Suprapubic skin (tissue), 4 donors: Measurements from ENCODE around the gene PIAS1. TPM values are rescaled to one million over a fixed set of nuclear protein-coding genes. Genes with fewer than 3 reads are reported as not detected.
A peak's percentile ranks its signal among the peaks of the same experiment; 100 is the strongest.
"Not testable (repeated sequence)": the region's sequence is repeated elsewhere in the genome, so short reads cannot be mapped to it uniquely, and the experiment has no call there.

Experiments used
- DNase-seq, 2 donors: peaks; one replicate each; pipeline ENCODE4 v3.0.0-alpha.2; 2019; ENCODE audit warnings: low spot score in 2 of 2
- H3K27ac ChIP-seq: fragments of 200-600 bp; sonication (generic); one replicate; pipeline ENCODE4 v1.5.1; 2019
- H3K27me3 ChIP-seq: fragments of 200-600 bp; sonication (generic); one replicate; pipeline ENCODE4 v1.5.1; 2019
- H3K36me3 ChIP-seq: fragments of 200-600 bp; sonication (generic); one replicate; pipeline ENCODE4 v1.5.1; 2019
- H3K4me1 ChIP-seq: fragments of 200-600 bp; sonication (generic); one replicate; pipeline ENCODE4 v1.5.1; 2019
- H3K4me3 ChIP-seq: fragments of 200-600 bp; sonication (generic); one replicate; pipeline ENCODE4 v1.5.1; 2019; ENCODE audit warnings: mild to moderate bottlenecking
- H3K9me3 ChIP-seq: fragments of 200-600 bp; sonication (generic); one replicate; pipeline ENCODE4 v1.5.1; 2019
- EP300 ChIP-seq: sonication (generic); formaldehyde crosslinking; IDR thresholded peaks from one replicate; pipeline ENCODE4 v1.6.1; 2017; ENCODE audit warnings: antibody characterized with exemption
- POLR2A ChIP-seq, 2 donors: fragments of 450-650 bp; IDR thresholded peaks; one replicate each; pipeline ENCODE4 v1.6.1; 2017; ENCODE audit warnings: antibody characterized with exemption in 2 of 2, mild to moderate bottlenecking in 2 of 2, moderate library complexity in 2 of 2
- POLR2AphosphoS5 ChIP-seq, 3 donors: sonication (generic); formaldehyde crosslinking; IDR thresholded peaks; one replicate each; pipeline ENCODE4 v1.6.1; 2017; ENCODE audit warnings: antibody characterized with exemption in 3 of 3
- WGBS: methylation state at CpG from one replicate; pipeline ENCODE4 v1.1.5; 2018; 5-methylcytosine and 5-hydroxymethylcytosine counted together
- total RNA-seq, 4 donors: library from RNA; depleted of rRNA; stranded (reverse); fragments of >200 nt; gene quantifications; one replicate each; pipeline ENCODE4 v1.1.0, GENCODE V29; 2016
- TF ChIP-seq, protein P1 (sequence below), 2 donors: fragments of 200-600 bp in 1 of 2; fragments of 450-650 bp in 1 of 2; sonication (generic) in 1 of 2; IDR thresholded peaks; one replicate each; pipeline ENCODE4 v1.5.1; 2016 to 2019; ENCODE audit warnings: antibody characterized with exemption in 2 of 2, mild to moderate bottlenecking in 1 of 2, moderate library complexity in 1 of 2

PIAS1 gene
- total RNA-seq, 4 donors from 2014 or later: 43.7 to 71.5 (median 52.5) TPM

DNA sequence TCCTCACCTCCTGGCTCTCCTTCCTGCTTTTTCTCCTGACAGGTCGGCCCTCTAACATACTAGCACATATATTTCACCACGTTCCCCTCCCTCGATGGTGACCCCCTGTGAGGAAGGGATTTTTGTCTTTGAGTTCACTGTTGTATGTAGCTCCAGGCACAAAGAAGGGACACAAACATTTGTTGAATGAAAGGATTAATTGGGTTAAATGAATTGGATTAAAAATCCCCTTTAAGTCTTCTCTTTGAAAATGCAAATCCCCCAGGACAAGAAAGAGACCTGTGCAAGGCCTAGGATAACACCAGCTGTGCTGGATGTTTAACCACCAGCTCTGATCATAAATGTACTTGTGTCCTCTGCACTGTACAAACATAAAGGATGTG, 147.8 kb downstream of the PIAS1 start:
- no peak overlapping the region for H3K4me3 ChIP-seq
- WGBS: 60% methylated on average over 3 of the region's 3 CpGs
- no peak for TF ChIP-seq EP300
- DNase-seq: no peak
- H3K27ac ChIP-seq: no peak overlapping the region
- no peaks in the 10 kb centered on the region for H3K27me3 ChIP-seq
- H3K36me3 ChIP-seq: peaks cover 4% of the 10 kb centered on the region
- H3K4me1 ChIP-seq: peaks cover 35% of the 10 kb centered on the region
- no peaks in the 10 kb centered on the region for H3K9me3 ChIP-seq

DNA sequence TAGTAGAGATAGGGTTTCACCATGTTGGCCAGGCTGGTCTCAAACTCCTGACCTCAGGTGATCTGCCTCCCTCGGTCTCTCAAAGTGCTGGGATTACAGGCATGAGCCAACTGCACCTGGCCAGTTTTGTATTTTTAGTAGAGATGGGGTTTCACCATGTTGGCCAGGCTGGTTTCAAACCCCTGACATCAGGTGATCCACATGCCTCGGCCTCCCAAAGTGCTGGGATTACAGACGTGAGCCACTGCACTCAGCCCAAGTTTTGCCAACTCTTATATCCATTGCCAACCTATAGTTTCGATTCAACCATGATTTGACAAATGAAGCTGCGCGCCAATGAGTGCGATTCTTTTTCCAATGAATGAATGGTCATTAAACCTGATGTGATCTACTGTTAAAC, 148.9 kb downstream of the PIAS1 start:
- peak in 1 of 2 donors; percentile 16 for DNase-seq
- H3K27ac ChIP-seq, H3K36me3 ChIP-seq, H3K9me3 ChIP-seq, H3K4me3 ChIP-seq, H3K27me3 ChIP-seq: not testable (repeated sequence)
- 93% methylated on average over 6 of the region's 7 CpGs for WGBS
- peaks cover 35% of the 10 kb centered on the region for H3K4me1 ChIP-seq

DNA sequence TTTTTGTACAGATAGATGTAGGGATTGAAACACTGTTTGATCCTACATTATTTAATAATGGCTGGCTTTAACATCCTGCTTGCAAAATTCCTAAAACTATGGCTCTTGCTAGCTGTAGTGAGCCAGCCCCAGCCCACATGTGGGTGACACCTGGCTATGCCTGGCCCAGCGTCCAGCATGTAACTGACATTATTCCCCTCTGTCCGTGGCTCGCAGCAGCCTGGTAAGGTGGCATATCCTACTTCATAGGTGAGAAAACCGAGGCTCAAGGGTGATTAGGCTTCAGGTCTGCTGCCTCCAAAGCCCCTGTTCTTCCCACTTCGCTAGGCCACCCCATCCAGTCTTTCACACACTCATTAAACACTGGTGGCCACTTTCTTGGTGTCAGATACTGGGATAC, 149.4 kb downstream of the PIAS1 start:
- DNase-seq: peak in 1 of 2 donors; percentile 55
- H3K36me3 ChIP-seq: no peaks in the 10 kb centered on the region
- no peak overlapping the region for H3K27ac ChIP-seq
- H3K9me3 ChIP-seq: no peaks in the 10 kb centered on the region
- no peaks in the 10 kb centered on the region for H3K27me3 ChIP-seq
- WGBS: 94% methylated on average over 5 of the region's 5 CpGs
- TF ChIP-seq POLR2A (IDR thresholded peaks at IDR 0.05) (no peak), POLR2AphosphoS5 (IDR thresholded peaks at IDR 0.05) (no peak), EP300 (no peak)
- TF ChIP-seq, protein P1, sequence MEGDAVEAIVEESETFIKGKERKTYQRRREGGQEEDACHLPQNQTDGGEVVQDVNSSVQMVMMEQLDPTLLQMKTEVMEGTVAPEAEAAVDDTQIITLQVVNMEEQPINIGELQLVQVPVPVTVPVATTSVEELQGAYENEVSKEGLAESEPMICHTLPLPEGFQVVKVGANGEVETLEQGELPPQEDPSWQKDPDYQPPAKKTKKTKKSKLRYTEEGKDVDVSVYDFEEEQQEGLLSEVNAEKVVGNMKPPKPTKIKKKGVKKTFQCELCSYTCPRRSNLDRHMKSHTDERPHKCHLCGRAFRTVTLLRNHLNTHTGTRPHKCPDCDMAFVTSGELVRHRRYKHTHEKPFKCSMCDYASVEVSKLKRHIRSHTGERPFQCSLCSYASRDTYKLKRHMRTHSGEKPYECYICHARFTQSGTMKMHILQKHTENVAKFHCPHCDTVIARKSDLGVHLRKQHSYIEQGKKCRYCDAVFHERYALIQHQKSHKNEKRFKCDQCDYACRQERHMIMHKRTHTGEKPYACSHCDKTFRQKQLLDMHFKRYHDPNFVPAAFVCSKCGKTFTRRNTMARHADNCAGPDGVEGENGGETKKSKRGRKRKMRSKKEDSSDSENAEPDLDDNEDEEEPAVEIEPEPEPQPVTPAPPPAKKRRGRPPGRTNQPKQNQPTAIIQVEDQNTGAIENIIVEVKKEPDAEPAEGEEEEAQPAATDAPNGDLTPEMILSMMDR (IDR thresholded peaks at IDR 0.05): no peak
- peaks cover 36% of the 10 kb centered on the region for H3K4me1 ChIP-seq
- H3K4me3 ChIP-seq: no peak overlapping the region

DNA sequence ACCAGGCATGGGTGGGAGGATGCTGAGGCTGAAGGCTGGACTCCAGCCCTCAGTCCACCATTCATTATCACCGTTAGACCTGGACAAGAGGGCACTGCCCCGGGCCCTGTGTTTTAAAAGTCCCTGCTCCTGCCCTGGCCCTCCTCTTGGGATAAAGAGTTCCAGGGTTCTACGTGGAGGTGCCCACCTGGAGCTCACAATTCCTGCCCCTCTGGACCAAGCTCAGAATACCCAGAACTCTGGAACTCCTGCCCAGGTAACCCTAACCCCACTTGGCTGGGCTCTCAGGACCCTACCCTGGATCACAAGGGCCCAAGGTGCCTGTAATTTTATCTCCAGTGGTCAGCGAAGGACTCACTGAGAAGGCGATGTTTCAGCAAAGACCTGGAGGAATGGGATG, 149.8 kb downstream of the PIAS1 start:
- H3K4me3 ChIP-seq: no peak overlapping the region
- DNase-seq: peak in 1 of 2 donors; percentile 34
- TF ChIP-seq EP300 (no peak), POLR2AphosphoS5 (IDR thresholded peaks at IDR 0.05) (no peak), POLR2A (IDR thresholded peaks at IDR 0.05) (no peak)
- TF ChIP-seq, protein P1 (IDR thresholded peaks at IDR 0.05): no peak

DNA sequence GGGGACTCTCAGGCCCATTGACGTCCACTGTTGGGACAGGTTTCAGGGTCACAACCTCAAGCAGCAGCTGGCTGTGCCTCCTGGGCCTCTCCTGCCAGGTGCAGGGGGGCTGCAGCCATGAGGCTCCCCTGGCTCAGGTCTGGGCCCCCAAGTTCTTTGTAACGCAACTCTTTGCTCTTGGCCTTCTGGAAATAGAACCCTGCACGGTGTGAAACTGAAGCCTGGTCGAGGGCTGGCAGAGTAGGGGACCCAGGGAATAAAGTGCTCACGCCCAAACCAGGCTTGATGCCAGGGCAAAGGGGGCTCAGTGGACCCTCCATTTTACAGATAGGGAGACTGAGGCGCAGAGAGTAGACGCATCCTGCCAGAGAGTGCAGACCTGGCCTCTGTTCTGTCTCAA, 150.2 kb downstream of the PIAS1 start:
- Histone ChIP-seq H3K4me1 (peaks cover 40% of the 10 kb centered on the region), H3K36me3 (peaks cover 4% of the 10 kb centered on the region), H3K4me3 (peak overlapping the region; percentile 33), H3K27ac (peak overlapping the region; percentile 48), H3K27me3 (no peaks in the 10 kb centered on the region), H3K9me3 (no peaks in the 10 kb centered on the region)
- WGBS: 89% methylated on average over 7 of the region's 7 CpGs
- TF ChIP-seq POLR2AphosphoS5 (IDR thresholded peaks at IDR 0.05) (no peak), EP300 (no peak), POLR2A (IDR thresholded peaks at IDR 0.05) (no peak)
- TF ChIP-seq, protein P1 (IDR thresholded peaks at IDR 0.05): no peak
- peak in 1 of 2 donors; percentile 20 for DNase-seq

More for the DNA sequence above, 149.8 kb downstream of the PIAS1 start:
- WGBS: 92% methylated on average over 2 of the region's 5 CpGs
- Histone ChIP-seq H3K36me3 (peaks cover 2% of the 10 kb centered on the region), H3K9me3 (no peaks in the 10 kb centered on the region), H3K27ac (no peak overlapping the region), H3K27me3 (no peaks in the 10 kb centered on the region), H3K4me1 (peaks cover 40% of the 10 kb centered on the region)

DNA sequence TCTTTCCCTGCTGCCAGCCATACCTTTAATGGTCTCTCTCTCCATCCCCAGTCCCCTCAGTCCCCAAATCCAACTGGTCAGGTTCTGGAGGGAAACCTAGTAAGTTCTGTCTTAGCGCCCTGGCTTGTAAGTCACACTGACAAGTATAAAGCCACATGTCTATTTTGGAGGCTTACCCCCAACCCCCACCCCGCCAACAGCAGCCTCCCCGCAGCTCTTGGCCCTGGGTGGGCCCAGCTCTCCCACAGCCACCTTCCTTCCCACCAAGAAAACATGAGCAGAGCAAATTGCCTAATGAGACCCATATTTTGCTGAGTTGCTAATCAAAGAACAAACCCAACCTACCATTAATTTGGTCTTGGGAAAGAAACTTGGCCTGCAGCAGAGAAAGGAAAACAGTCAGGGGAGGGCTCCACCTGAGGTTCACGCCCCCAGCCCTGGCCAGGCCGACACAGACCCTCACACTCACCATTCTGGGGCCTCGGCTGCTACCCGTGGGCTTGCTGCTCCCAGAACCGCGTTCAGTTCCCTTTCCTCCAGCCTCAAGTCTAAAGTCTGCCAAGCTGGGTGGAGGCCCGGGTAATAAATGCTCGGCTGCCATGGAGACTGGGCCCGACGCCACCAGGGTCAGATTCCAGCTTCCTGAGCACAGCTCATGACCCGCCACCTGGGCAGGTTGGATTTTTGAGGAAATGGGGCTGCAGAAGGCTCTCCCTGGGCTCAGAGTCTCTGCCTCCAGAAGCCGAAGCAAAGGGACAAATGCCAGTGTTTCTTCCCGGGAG, 150.9 kb downstream of the PIAS1 start, which contains the start of gene CALML4:
CALML4 (minus strand) TSS at position 557 of the 782 bp plus-strand sequence; CDS start at position 472, 85 bp downstream.
- H3K9me3 ChIP-seq: no peaks in the 10 kb centered on the region
- no peaks in the 10 kb centered on the region for H3K27me3 ChIP-seq
- H3K4me3 ChIP-seq: peak within 1 kb of the TSS; percentile 33
- DNase-seq: peak; percentile 82 to 86
- H3K27ac ChIP-seq: peak within 1 kb of the TSS; percentile 48
- H3K4me1 ChIP-seq: peaks cover 40% of the 10 kb centered on the region
- WGBS: 47% methylated on average over 3 of the region's 16 CpGs
- H3K36me3 ChIP-seq: peaks cover 6% of the 10 kb centered on the region
- no peak for TF ChIP-seq POLR2AphosphoS5 (IDR thresholded peaks at IDR 0.05)
- no peak for TF ChIP-seq POLR2A (IDR thresholded peaks at IDR 0.05)
- TF ChIP-seq EP300: no peak
- TF ChIP-seq, protein P1 (IDR thresholded peaks at IDR 0.05): no peak
